Lower leg skin (tissue), 3 donors: ENCODE data around the gene CCDC92.

Source experiments
- POLR2A ChIP-seq, 2 donors: fragments of 450-650 bp; IDR thresholded peaks; one replicate each; pipeline ENCODE4 v1.6.1; 2016 to 2017; ENCODE audit warnings: antibody characterized with exemption in 2 of 2, mild to moderate bottlenecking in 1 of 2, moderate library complexity in 1 of 2
- TF ChIP-seq, protein P1 (sequence below), 3 donors: fragments of 450-650 bp; IDR thresholded peaks; one replicate each; pipeline ENCODE4 v1.5.1; 2016; ENCODE audit warnings: antibody characterized with exemption in 3 of 3, mild to moderate bottlenecking in 3 of 3, moderate library complexity in 2 of 3

DNA sequence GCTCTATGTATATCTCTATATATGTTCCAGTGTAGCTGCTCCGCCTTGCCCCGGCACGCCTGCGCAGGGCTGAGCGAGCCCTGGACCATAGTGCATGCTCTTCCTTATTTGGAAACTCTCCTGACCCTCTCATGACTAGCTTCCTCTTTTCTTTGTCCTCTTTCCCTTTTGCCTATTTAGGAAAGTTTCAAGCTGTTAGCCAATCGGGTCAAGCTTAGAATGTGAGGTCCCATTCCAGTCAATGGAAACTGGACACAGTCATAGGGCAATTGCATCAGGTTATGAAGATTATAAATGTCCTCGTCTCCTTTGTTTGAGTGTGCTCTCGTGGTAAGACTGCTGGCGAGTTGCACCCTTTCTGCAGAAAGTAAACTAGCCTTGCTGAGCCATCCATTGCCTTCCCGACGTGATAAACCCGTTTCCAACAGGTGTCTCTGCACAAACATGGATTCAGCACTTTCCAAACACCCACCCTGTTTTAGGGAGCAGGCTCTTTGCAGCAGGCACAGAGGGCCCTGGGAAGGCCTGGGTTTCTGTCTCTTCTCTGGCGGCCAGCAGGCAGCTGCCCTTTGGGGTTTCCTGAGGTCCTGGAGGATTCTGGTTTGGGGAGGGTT is 30.9 kb downstream of the CCDC92 start:
- TF ChIP-seq, protein P1, sequence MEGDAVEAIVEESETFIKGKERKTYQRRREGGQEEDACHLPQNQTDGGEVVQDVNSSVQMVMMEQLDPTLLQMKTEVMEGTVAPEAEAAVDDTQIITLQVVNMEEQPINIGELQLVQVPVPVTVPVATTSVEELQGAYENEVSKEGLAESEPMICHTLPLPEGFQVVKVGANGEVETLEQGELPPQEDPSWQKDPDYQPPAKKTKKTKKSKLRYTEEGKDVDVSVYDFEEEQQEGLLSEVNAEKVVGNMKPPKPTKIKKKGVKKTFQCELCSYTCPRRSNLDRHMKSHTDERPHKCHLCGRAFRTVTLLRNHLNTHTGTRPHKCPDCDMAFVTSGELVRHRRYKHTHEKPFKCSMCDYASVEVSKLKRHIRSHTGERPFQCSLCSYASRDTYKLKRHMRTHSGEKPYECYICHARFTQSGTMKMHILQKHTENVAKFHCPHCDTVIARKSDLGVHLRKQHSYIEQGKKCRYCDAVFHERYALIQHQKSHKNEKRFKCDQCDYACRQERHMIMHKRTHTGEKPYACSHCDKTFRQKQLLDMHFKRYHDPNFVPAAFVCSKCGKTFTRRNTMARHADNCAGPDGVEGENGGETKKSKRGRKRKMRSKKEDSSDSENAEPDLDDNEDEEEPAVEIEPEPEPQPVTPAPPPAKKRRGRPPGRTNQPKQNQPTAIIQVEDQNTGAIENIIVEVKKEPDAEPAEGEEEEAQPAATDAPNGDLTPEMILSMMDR (IDR thresholded peaks at IDR 0.05) = no peak
- TF ChIP-seq POLR2A (IDR thresholded peaks at IDR 0.05) = no peak
